Cerebellar cortex (tissue), 1 donor: ENCODE measurements around the gene DHX32.
A peak's percentile ranks its signal among the peaks of the same experiment; 100 is the strongest.

Source experiments
- DNase-seq: peaks from one replicate; pipeline ENCODE4 v3.0.0-alpha.2; 2015; ENCODE audit warnings: low spot score

DHX32 gene

DNA sequence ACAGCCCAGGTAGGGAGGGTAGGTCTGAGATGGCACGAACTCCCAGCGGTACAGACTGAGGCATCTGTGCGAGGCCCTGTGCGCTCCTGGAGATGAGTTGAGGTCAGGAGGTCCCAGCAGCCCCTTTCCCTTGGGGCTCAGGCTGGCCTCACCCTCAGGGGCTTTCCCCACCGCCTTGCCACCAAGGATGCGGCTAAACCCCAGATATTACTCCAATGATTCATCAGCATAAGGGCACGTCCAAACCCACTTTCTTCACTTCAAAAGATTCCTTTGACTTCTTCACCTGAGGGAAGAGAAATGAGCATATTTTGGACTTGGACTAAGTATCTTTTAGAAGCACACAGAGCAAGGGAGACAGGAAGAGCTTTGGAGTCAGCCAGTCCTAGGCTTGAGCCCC, 78.4 kb downstream of the DHX32 start:
- DNase-seq: no peak

DNA sequence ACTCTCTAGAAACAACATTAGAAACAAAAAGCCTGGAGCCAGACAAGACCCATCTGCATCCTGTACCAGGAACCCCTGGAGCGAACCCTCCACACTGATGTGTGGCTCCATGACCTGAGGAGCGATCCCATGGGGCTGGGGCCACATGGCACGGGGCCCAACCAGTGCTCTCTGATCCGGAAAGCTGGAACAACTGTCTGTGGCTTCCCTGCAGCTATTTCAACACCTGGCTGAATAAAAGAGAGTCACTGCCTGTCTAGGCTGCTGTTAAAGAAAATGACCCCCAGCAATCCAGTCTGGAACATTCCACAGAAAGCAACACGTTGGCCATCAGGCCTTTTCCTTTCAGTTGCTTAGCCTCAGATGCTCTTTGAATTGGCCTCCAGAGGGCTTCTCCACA, 79.0 kb downstream of the DHX32 start:
- DNase-seq: no peak

DNA sequence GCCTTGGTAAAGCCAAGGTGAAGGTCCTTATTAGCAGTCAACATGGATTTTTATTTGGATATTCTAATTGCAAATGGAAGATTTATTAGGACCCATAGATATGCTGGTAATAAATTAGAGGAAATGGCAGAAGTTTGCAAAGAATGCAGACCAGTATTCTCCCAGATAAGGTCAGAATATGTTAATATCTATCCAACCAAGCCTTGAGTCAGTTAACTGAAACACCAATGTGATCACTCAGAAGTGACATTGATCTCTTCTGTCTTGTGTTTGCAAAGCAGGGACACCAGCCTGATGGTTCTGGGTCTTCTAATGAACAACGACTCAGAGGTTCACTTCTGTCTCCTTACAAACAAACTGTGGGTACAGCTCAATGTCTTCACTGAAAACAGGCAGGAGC, 79.5 kb downstream of the DHX32 start:
- DNase-seq: no peak

DNA sequence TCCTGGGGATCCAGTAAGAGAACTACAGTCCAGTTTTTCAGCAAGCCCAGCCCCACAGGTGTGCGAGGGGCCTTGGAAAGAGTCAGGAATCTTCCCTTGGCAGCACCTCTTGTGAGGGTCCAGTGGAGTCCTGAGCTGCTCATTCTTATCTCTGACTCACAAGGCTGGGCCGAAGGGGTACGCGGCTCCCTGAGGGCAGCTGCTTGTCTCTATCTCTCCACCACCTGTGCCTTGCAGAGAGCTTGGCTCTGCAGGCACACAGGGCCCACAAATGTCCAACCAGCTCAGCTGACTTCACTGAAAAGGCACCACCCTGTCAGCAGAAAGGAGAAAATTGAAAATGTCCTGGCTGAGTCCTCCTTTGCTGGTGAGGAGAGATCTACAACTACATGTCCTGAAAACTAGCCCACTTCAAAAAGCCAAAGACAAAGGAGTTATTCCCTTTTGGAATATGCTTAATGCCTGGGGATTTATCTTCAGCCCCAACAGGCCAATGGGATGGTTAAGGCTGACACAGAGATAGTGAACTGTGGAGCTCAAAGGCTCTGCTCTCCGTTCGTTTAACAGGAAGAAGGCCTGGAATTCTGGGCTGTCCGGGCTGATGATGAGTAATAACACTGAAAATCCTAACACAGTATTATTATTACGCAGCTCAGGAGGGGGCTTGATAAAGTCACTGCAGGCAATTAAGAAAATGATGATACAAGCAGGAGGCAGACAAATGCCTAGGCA, 81.5 kb downstream of the DHX32 start:
- DNase-seq: no peak

DNA sequence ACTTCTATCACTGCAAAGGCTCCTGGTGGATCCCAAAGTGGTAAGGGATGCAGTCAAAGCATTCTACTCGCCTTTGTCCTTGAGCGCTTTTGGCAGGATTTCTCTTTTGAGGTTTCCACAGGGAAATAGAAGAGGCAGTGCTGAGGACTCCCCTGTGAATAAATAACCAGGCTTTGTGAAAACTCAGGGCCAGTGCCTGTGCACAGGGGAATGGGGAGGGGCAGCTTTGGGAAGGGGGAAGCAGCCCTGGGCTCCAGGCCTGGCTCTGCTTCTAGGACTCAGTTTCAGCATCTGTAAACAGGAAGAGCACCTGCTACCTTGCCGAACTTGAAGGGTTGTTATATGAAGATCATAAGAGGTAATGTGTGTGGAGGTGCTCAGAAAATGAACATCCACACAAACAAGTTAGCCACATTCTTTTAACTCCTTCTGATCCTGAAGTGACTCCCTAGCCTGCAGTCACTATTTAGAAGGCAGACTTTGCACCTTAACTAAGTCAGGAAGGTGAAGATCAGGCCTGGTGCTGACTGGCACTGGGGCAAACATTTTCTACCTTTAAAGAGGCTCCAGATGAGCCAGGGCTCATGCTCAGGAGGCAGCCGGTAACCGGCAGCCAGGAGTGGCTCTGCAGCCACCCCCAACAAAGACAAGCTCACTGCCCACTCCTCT, 83.0 kb downstream of the DHX32 start:
- DNase-seq: no peak

DNA sequence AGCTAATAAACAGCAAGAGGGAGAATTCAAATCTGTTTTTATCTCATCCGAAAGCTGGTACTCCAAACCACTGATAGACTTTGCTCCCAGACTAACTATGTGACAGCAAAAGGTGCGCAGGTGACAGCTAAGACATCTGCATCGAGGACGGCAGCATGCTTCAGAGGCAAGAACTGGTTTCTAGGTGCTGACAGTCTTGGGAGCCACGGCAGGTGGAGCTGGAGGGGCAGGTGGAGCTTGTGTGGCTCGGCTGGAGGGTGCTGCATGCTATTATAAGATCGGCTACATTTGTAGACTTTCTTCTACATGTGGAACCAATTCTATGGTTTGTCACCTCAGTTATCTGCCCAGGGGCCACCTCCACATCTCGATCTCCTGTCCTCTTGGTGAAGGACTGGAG, 83.7 kb downstream of the DHX32 start:
- no peak for DNase-seq

DNA sequence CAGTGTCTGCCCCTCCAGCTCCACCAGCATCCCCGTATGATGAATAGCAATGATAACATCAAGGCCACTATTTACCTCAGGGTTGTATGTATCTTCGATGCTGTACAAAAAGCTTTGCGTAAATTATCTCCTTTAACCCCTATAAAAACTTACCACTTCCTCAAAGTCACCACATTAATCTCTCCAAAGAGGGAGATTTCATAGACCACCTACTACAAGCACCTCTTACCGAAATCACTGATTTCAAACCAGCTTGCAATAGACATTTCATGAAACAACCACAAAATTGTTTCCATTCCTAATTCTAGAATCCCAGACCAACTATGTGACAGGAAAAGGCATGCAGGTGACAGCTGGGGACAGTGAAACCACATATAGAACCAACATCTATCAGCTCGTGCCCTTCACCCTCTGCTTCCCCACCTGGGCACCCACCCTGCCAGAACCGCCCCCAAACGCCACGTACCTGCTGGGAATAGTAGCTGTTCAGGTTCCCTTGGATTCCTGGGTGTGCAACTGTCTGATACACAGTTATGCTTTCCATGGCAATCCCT, 85.4 kb downstream of the DHX32 start:
- no peak for DNase-seq

DNA sequence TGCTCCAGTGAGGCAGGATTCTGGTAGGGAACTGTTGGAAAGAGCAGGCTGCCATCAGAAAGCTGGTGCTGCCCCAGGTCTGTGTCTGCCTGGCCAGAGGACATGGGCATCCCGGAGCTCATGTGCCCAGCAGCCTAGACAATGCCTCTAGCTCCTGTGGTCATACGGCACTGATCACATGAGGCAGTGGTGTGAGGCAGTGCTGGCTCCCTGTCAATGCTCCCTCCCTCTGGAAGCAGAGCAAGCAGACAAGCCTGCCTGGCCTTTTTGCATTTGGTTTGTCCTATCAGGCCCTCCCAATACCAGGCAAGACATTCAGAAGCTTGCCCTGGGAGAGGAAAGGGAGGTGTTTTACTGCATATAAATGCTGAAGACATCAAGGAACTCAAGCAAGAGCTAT, 86.0 kb downstream of the DHX32 start:
- peak; percentile 8 for DNase-seq

DNA sequence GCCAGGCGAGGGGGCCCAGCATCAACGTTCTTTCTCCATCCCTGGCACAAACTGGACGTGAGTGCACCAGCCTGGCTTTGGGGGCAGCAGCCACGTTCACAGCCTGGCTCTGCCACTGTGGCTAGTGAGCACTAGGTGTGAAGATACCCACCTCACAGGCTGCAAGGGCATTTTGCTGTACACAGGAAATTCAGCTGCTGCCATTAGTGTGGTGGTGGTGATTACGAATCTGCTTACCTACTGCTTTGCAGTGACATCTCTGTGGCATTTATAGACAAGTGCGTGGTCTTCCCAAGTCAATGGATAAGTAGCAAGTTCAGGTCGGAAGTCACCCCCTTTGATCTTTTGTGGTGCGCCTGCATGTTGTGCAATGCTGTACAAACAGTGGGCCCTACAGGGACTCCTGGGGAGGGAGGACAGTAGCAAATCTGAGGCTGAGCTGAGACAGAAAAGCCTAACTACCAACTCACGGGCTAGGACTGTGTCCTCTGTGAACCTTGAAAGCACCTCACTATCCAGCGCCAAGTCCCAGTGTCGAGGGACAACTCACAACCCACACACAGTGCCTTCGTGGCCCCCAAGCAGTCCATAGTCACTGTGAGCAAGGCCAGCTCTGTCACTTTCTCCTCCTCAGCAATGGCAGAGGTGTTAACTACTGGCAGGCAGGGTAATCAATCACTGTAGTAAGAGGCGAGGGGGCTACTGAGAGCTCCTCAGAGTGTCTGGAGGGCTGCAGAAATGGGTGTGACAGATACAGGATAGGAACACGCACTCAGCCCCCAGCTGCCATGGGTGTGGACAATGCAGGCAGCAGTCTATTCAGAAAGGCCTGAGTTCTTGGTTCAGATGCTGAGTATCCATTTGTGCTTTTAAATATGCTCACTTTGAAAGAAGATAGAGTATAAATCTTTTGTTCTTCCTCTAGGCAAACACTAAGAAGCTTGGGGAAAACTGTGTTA, 88.5 kb downstream of the DHX32 start:
- no peak for DNase-seq

DNA sequence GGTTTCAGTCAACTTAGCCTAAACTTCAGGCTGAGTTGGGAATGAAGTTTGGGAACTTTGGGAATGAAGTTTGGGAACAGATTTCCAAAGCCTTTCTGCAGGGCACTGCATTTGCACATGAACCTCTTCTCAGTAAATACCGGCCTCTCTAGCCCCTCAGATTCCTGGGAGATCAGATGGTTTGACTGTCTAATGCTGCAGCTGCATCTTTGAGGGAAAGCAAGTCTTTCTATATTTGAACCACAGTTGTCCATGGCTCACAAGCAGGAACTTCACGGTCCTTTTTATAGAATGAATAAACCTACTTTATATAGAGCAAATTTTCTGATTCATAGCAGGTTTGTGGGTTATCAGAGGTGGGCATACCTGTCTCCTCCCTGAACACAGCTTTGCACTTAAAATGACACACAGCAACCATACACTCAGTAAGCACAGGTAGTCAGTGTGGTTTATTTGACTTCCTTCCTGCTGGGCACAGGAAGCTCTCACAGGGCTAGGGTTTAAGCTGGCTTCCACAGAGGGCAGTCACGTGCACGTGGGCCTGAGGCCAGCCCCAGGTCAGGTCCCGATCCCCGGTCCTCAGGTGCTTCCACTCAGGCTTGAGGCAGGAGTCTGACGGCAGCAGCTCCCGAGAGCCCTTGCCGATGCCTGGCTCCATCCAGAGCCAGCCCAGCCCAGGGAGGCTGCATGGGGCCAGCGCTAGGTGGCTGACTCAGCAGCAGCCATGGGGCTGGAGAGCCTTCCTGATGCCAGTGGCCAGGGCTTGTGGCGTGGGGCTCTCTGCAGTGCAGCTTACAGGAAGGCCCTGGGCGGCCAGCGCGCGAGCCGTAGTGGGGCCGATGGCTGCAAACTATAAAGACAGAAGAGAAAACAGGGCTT, 92.7 kb downstream of the DHX32 start:
- no peak for DNase-seq
